ENCODE data around the gene AMIGO2.

AMIGO2 gene

GRCh38 chr12:47111392-47111778 is 31.6 kb upstream of the AMIGO2 start:
- H3K27ac ChIP-seq (ENCODE audit: low read depth, low read length), result no peak overlapping the region
- no peaks in the 10 kb centered on the region for H3K79me2 ChIP-seq (ENCODE audit: control insufficient read depth, insufficient read depth, low read length, unreplicated experiment)
- H3K27me3 ChIP-seq (ENCODE audit: insufficient read depth, low read length), result no peaks in the 10 kb centered on the region
- H3K4me3 ChIP-seq (ENCODE audit: low read depth, low read length), result no peak overlapping the region
- H3K36me3 ChIP-seq (ENCODE audit: insufficient read depth, low read length), result no peaks in the 10 kb centered on the region
- no peak overlapping the region for H2AFZ ChIP-seq (ENCODE audit: low read length, unreplicated experiment)
- H3K4me1 ChIP-seq (ENCODE audit: control insufficient read depth, insufficient read depth, low read length, unreplicated experiment), result no peaks in the 10 kb centered on the region

GRCh38 chr12:47110718-47111391 is 31.1 kb upstream of the AMIGO2 start:
- Histone ChIP-seq H3K36me3 (ENCODE audit: insufficient read depth, low read length) (no peaks in the 10 kb centered on the region), H3K27ac (ENCODE audit: low read depth, low read length) (no peak overlapping the region), H3K4me3 (ENCODE audit: low read depth, low read length) (no peak overlapping the region), H3K27me3 (ENCODE audit: insufficient read depth, low read length) (no peaks in the 10 kb centered on the region), H3K4me1 (ENCODE audit: control insufficient read depth, insufficient read depth, low read length, unreplicated experiment) (no peaks in the 10 kb centered on the region), H3K79me2 (ENCODE audit: control insufficient read depth, insufficient read depth, low read length, unreplicated experiment) (no peaks in the 10 kb centered on the region), H2AFZ (ENCODE audit: low read length, unreplicated experiment) (no peak overlapping the region)

- no peaks in the 10 kb centered on the region for H3K4me1 ChIP-seq (ENCODE audit: control insufficient read depth, insufficient read depth, low read length, unreplicated experiment)
- H3K27me3 ChIP-seq (ENCODE audit: insufficient read depth, low read length), result no peaks in the 10 kb centered on the region
- no peaks in the 10 kb centered on the region for H3K79me2 ChIP-seq (ENCODE audit: control insufficient read depth, insufficient read depth, low read length, unreplicated experiment)
- H3K36me3 ChIP-seq (ENCODE audit: insufficient read depth, low read length), result no peaks in the 10 kb centered on the region
- no peak overlapping the region for H2AFZ ChIP-seq (ENCODE audit: low read length, unreplicated experiment)
- no peak overlapping the region for H3K4me3 ChIP-seq (ENCODE audit: low read depth, low read length)
- H3K27ac ChIP-seq (ENCODE audit: low read depth, low read length), result no peak overlapping the region
Observed at GRCh38 chr12:47110011-47110541, 30.3 kb upstream of the AMIGO2 start.

- no peaks in the 10 kb centered on the region for H3K79me2 ChIP-seq (ENCODE audit: control insufficient read depth, insufficient read depth, low read length, unreplicated experiment)
- no peaks in the 10 kb centered on the region for H3K27me3 ChIP-seq (ENCODE audit: insufficient read depth, low read length)
- no peaks in the 10 kb centered on the region for H3K4me1 ChIP-seq (ENCODE audit: control insufficient read depth, insufficient read depth, low read length, unreplicated experiment)
- no peak overlapping the region for H3K4me3 ChIP-seq (ENCODE audit: low read depth, low read length)
- no peak overlapping the region for H3K27ac ChIP-seq (ENCODE audit: low read depth, low read length)
- no peaks in the 10 kb centered on the region for H3K36me3 ChIP-seq (ENCODE audit: insufficient read depth, low read length)
- no peak overlapping the region for H2AFZ ChIP-seq (ENCODE audit: low read length, unreplicated experiment)
Observed at GRCh38 chr12:47107926-47108325, 28.2 kb upstream of the AMIGO2 start.

GRCh38 chr12:47107446-47107845 is 27.7 kb upstream of the AMIGO2 start:
- no peak overlapping the region for H3K27ac ChIP-seq (ENCODE audit: low read depth, low read length)
- H3K4me3 ChIP-seq (ENCODE audit: low read depth, low read length), result no peak overlapping the region
- H3K4me1 ChIP-seq (ENCODE audit: control insufficient read depth, insufficient read depth, low read length, unreplicated experiment), result no peaks in the 10 kb centered on the region
- no peaks in the 10 kb centered on the region for H3K27me3 ChIP-seq (ENCODE audit: insufficient read depth, low read length)
- H2AFZ ChIP-seq (ENCODE audit: low read length, unreplicated experiment), result no peak overlapping the region
- H3K36me3 ChIP-seq (ENCODE audit: insufficient read depth, low read length), result no peaks in the 10 kb centered on the region
- H3K79me2 ChIP-seq (ENCODE audit: control insufficient read depth, insufficient read depth, low read length, unreplicated experiment), result no peaks in the 10 kb centered on the region

GRCh38 chr12:47105914-47106674 is 26.3 kb upstream of the AMIGO2 start:
- no peaks in the 10 kb centered on the region for H3K79me2 ChIP-seq (ENCODE audit: control insufficient read depth, insufficient read depth, low read length, unreplicated experiment)
- H3K27me3 ChIP-seq (ENCODE audit: insufficient read depth, low read length), result no peaks in the 10 kb centered on the region
- H3K4me1 ChIP-seq (ENCODE audit: control insufficient read depth, insufficient read depth, low read length, unreplicated experiment), result no peaks in the 10 kb centered on the region
- H3K36me3 ChIP-seq (ENCODE audit: insufficient read depth, low read length), result no peaks in the 10 kb centered on the region
- no peak overlapping the region for H3K4me3 ChIP-seq (ENCODE audit: low read depth, low read length)
- H2AFZ ChIP-seq (ENCODE audit: low read length, unreplicated experiment), result no peak overlapping the region
- no peak overlapping the region for H3K27ac ChIP-seq (ENCODE audit: low read depth, low read length)

GRCh38 chr12:47102845-47103651 is 23.3 kb upstream of the AMIGO2 start:
- Histone ChIP-seq H3K4me1 (ENCODE audit: control insufficient read depth, insufficient read depth, low read length, unreplicated experiment) (peaks cover 15% of the 10 kb centered on the region), H3K79me2 (ENCODE audit: control insufficient read depth, insufficient read depth, low read length, unreplicated experiment) (no peaks in the 10 kb centered on the region), H3K27me3 (ENCODE audit: insufficient read depth, low read length) (no peaks in the 10 kb centered on the region), H2AFZ (ENCODE audit: low read length, unreplicated experiment) (no peak overlapping the region), H3K36me3 (ENCODE audit: insufficient read depth, low read length) (no peaks in the 10 kb centered on the region), H3K4me3 (ENCODE audit: low read depth, low read length) (no peak overlapping the region), H3K27ac (ENCODE audit: low read depth, low read length) (no peak overlapping the region)

GRCh38 chr12:47102406-47102805 is 22.6 kb upstream of the AMIGO2 start:
- no peaks in the 10 kb centered on the region for H3K79me2 ChIP-seq (ENCODE audit: control insufficient read depth, insufficient read depth, low read length, unreplicated experiment)
- H3K36me3 ChIP-seq (ENCODE audit: insufficient read depth, low read length), result no peaks in the 10 kb centered on the region
- no peaks in the 10 kb centered on the region for H3K27me3 ChIP-seq (ENCODE audit: insufficient read depth, low read length)
- H3K4me3 ChIP-seq (ENCODE audit: low read depth, low read length), result no peak overlapping the region
- H3K27ac ChIP-seq (ENCODE audit: low read depth, low read length), result no peak overlapping the region
- H3K4me1 ChIP-seq (ENCODE audit: control insufficient read depth, insufficient read depth, low read length, unreplicated experiment), result peaks cover 22% of the 10 kb centered on the region
- H2AFZ ChIP-seq (ENCODE audit: low read length, unreplicated experiment), result no peak overlapping the region

- peaks cover 42% of the 10 kb centered on the region for H3K4me1 ChIP-seq (ENCODE audit: control insufficient read depth, insufficient read depth, low read length, unreplicated experiment)
- peak overlapping the region; percentile 37; the same call in 1 of the 2 replicates for H3K27ac ChIP-seq (ENCODE audit: low read depth, low read length)
- no peak overlapping the region for H2AFZ ChIP-seq (ENCODE audit: low read length, unreplicated experiment)
- H3K27me3 ChIP-seq (ENCODE audit: insufficient read depth, low read length), result no peaks in the 10 kb centered on the region
- no peak overlapping the region for H3K4me3 ChIP-seq (ENCODE audit: low read depth, low read length)
- no peaks in the 10 kb centered on the region for H3K36me3 ChIP-seq (ENCODE audit: insufficient read depth, low read length)
- no peaks in the 10 kb centered on the region for H3K79me2 ChIP-seq (ENCODE audit: control insufficient read depth, insufficient read depth, low read length, unreplicated experiment)
Observed at GRCh38 chr12:47100160-47100559, 20.4 kb upstream of the AMIGO2 start.

GRCh38 chr12:47099610-47100009 is 19.9 kb upstream of the AMIGO2 start:
- no peaks in the 10 kb centered on the region for H3K27me3 ChIP-seq (ENCODE audit: insufficient read depth, low read length)
- no peaks in the 10 kb centered on the region for H3K36me3 ChIP-seq (ENCODE audit: insufficient read depth, low read length)
- no peaks in the 10 kb centered on the region for H3K79me2 ChIP-seq (ENCODE audit: control insufficient read depth, insufficient read depth, low read length, unreplicated experiment)
- H3K4me1 ChIP-seq (ENCODE audit: control insufficient read depth, insufficient read depth, low read length, unreplicated experiment), result peaks cover 48% of the 10 kb centered on the region
- peak overlapping the region; percentile 37; the same call in 1 of the 2 replicates for H3K27ac ChIP-seq (ENCODE audit: low read depth, low read length)
- no peak overlapping the region for H3K4me3 ChIP-seq (ENCODE audit: low read depth, low read length)
- H2AFZ ChIP-seq (ENCODE audit: low read length, unreplicated experiment), result no peak overlapping the region
